Measurements from ENCODE around the gene SLC43A1.

Gene SLC43A1

GRCh38 chr11:57515332-57516060 lies at the start of gene SLC43A1:
Gene SLC43A1, minus strand, starts transcription at chr11:57515702. Its CDS starts 1,591 bp downstream, at chr11:57514111.
- in situ Hi-C loops (cut with MboI; ENCODE audit: low sequenced_read_pairs), result no loop called here
- Histone ChIP-seq H3K36me3 (replicated peaks) (peaks cover 7% of the 10 kb centered on the region), H3K4me1 (peaks cover 10% of the 10 kb centered on the region), H3K9me3 (no peaks in the 10 kb centered on the region), H3K4me3 (peak within 1 kb of the TSS; percentile 83), H3K27me3 (ENCODE audit: low read depth) (no peaks in the 10 kb centered on the region)
- DNase-seq (ENCODE audit: low spot score in 2 of 2), result peak; percentile 72 to 81

- no peak for DNase-seq (ENCODE audit: low spot score in 2 of 2)
- Histone ChIP-seq H3K27me3 (ENCODE audit: low read depth) (no peaks in the 10 kb centered on the region), H3K4me1 (no peaks in the 10 kb centered on the region; the same call in 1 of the 2 replicates), H3K36me3 (replicated peaks) (0 out of 2 replicates have a peak, but pooled peaks cover 4% of the 10 kb centered on the region), H3K4me3 (no peak overlapping the region), H3K9me3 (no peaks in the 10 kb centered on the region)
- in situ Hi-C loops (cut with MboI; ENCODE audit: low sequenced_read_pairs), result no loop called here
These were observed 47.1 kb upstream of the SLC43A1 start for GRCh38 chr11:57562596-57562995.

- in situ Hi-C loops (cut with MboI; ENCODE audit: low sequenced_read_pairs), result no loop called here
- Histone ChIP-seq H3K4me1 (no peaks in the 10 kb centered on the region), H3K4me3 (no peak overlapping the region), H3K27me3 (ENCODE audit: low read depth) (no peaks in the 10 kb centered on the region), H3K36me3 (replicated peaks) (0 out of 2 replicates have a peak, but pooled peaks cover 4% of the 10 kb centered on the region), H3K9me3 (no peaks in the 10 kb centered on the region)
- DNase-seq (ENCODE audit: low spot score in 2 of 2), result no peak
These were observed 44.6 kb upstream of the SLC43A1 start for GRCh38 chr11:57560146-57560545.

GRCh38 chr11:57556041-57556440 lies 40.5 kb upstream of the SLC43A1 start:
- H3K27me3 ChIP-seq (ENCODE audit: low read depth), result no peaks in the 10 kb centered on the region
- H3K4me1 ChIP-seq, result no peaks in the 10 kb centered on the region
- 0 out of 2 replicates have a peak, but pooled peaks cover 4% of the 10 kb centered on the region for H3K36me3 ChIP-seq (replicated peaks)
- DNase-seq (ENCODE audit: low spot score in 2 of 2), result no peak
- H3K4me3 ChIP-seq, result no peak overlapping the region
- in situ Hi-C loops (cut with MboI; ENCODE audit: low sequenced_read_pairs), result no loop called here
- no peaks in the 10 kb centered on the region for H3K9me3 ChIP-seq

- no peaks in the 10 kb centered on the region for H3K27me3 ChIP-seq (ENCODE audit: low read depth)
- no peaks in the 10 kb centered on the region for H3K9me3 ChIP-seq
- no peak for DNase-seq (ENCODE audit: low spot score in 2 of 2)
- 0 out of 2 replicates have a peak, but pooled peaks cover 4% of the 10 kb centered on the region for H3K36me3 ChIP-seq (replicated peaks)
- H3K4me1 ChIP-seq, result no peaks in the 10 kb centered on the region
- in situ Hi-C loops (cut with MboI; ENCODE audit: low sequenced_read_pairs), result no loop called here
- H3K4me3 ChIP-seq, result no peak overlapping the region
These were observed 39.9 kb upstream of the SLC43A1 start for GRCh38 chr11:57555393-57555792.

GRCh38 chr11:57552479-57552878 lies 37.0 kb upstream of the SLC43A1 start:
- in situ Hi-C loops (cut with MboI; ENCODE audit: low sequenced_read_pairs), result no loop called here
- DNase-seq (ENCODE audit: low spot score in 2 of 2), result no peak
- Histone ChIP-seq H3K27me3 (ENCODE audit: low read depth) (no peaks in the 10 kb centered on the region), H3K4me1 (no peaks in the 10 kb centered on the region), H3K9me3 (no peaks in the 10 kb centered on the region), H3K4me3 (no peak overlapping the region), H3K36me3 (replicated peaks) (no peaks in the 10 kb centered on the region)

GRCh38 chr11:57551941-57552340 lies 36.4 kb upstream of the SLC43A1 start:
- Histone ChIP-seq H3K4me3 (no peak overlapping the region), H3K9me3 (no peaks in the 10 kb centered on the region), H3K27me3 (ENCODE audit: low read depth) (no peaks in the 10 kb centered on the region), H3K36me3 (replicated peaks) (no peaks in the 10 kb centered on the region), H3K4me1 (no peaks in the 10 kb centered on the region)
- in situ Hi-C loops (cut with MboI; ENCODE audit: low sequenced_read_pairs), result no loop called here
- DNase-seq (ENCODE audit: low spot score in 2 of 2), result no peak

GRCh38 chr11:57549983-57550382 lies 34.5 kb upstream of the SLC43A1 start:
- no peak for DNase-seq (ENCODE audit: low spot score in 2 of 2)
- no peak overlapping the region for H3K4me3 ChIP-seq
- in situ Hi-C loops (cut with MboI; ENCODE audit: low sequenced_read_pairs), result no loop called here

GRCh38 chr11:57547854-57548377 lies 32.4 kb upstream of the SLC43A1 start:
- Histone ChIP-seq H3K36me3 (replicated peaks) (no peaks in the 10 kb centered on the region), H3K4me3 (no peak overlapping the region), H3K27me3 (ENCODE audit: low read depth) (no peaks in the 10 kb centered on the region), H3K9me3 (no peaks in the 10 kb centered on the region), H3K4me1 (no peaks in the 10 kb centered on the region)
- no peak for DNase-seq (ENCODE audit: low spot score in 2 of 2)
- in situ Hi-C loops (cut with MboI; ENCODE audit: low sequenced_read_pairs), result no loop called here

More at GRCh38 chr11:57549983-57550382, 34.5 kb upstream of the SLC43A1 start:
- H3K9me3 ChIP-seq, result no peaks in the 10 kb centered on the region
- H3K4me1 ChIP-seq, result no peaks in the 10 kb centered on the region
- H3K36me3 ChIP-seq (replicated peaks), result no peaks in the 10 kb centered on the region
- H3K27me3 ChIP-seq (ENCODE audit: low read depth), result no peaks in the 10 kb centered on the region

GRCh38 chr11:57546869-57547475 lies 31.5 kb upstream of the SLC43A1 start:
- Histone ChIP-seq H3K4me1 (no peaks in the 10 kb centered on the region), H3K27me3 (ENCODE audit: low read depth) (no peaks in the 10 kb centered on the region), H3K4me3 (no peak overlapping the region), H3K36me3 (replicated peaks) (no peaks in the 10 kb centered on the region), H3K9me3 (no peaks in the 10 kb centered on the region)
- in situ Hi-C loops (cut with MboI; ENCODE audit: low sequenced_read_pairs), result no loop called here
- peak in 1 of 2 experiments; percentile 22 for DNase-seq (ENCODE audit: low spot score in 2 of 2)

GRCh38 chr11:57546451-57546850 lies 30.9 kb upstream of the SLC43A1 start:
- in situ Hi-C loops (cut with MboI; ENCODE audit: low sequenced_read_pairs), result no loop called here
- Histone ChIP-seq H3K4me1 (no peaks in the 10 kb centered on the region), H3K36me3 (replicated peaks) (no peaks in the 10 kb centered on the region), H3K4me3 (no peak overlapping the region), H3K27me3 (ENCODE audit: low read depth) (no peaks in the 10 kb centered on the region), H3K9me3 (no peaks in the 10 kb centered on the region)
- DNase-seq (ENCODE audit: low spot score in 2 of 2), result no peak

- H3K27me3 ChIP-seq (ENCODE audit: low read depth), result no peaks in the 10 kb centered on the region
- in situ Hi-C loops (cut with MboI; ENCODE audit: low sequenced_read_pairs), result no loop called here
- DNase-seq (ENCODE audit: low spot score in 2 of 2), result no peak
- no peaks in the 10 kb centered on the region for H3K36me3 ChIP-seq (replicated peaks)
- H3K4me3 ChIP-seq, result no peak overlapping the region
- no peaks in the 10 kb centered on the region for H3K9me3 ChIP-seq
- H3K4me1 ChIP-seq, result no peaks in the 10 kb centered on the region
These were observed 30.4 kb upstream of the SLC43A1 start for GRCh38 chr11:57545883-57546282.

GRCh38 chr11:57544566-57544965 lies 29.1 kb upstream of the SLC43A1 start:
- no peak for DNase-seq (ENCODE audit: low spot score in 2 of 2)
- Histone ChIP-seq H3K9me3 (no peaks in the 10 kb centered on the region), H3K4me1 (no peaks in the 10 kb centered on the region), H3K27me3 (ENCODE audit: low read depth) (no peaks in the 10 kb centered on the region), H3K4me3 (no peak overlapping the region), H3K36me3 (replicated peaks) (no peaks in the 10 kb centered on the region)
- in situ Hi-C loops (cut with MboI; ENCODE audit: low sequenced_read_pairs), result no loop called here

- no peaks in the 10 kb centered on the region for H3K27me3 ChIP-seq (ENCODE audit: low read depth)
- no peak for DNase-seq (ENCODE audit: low spot score in 2 of 2)
- no peaks in the 10 kb centered on the region for H3K36me3 ChIP-seq (replicated peaks)
- in situ Hi-C loops (cut with MboI; ENCODE audit: low sequenced_read_pairs), result no loop called here
- H3K4me3 ChIP-seq, result no peak overlapping the region
- H3K4me1 ChIP-seq, result no peaks in the 10 kb centered on the region
- H3K9me3 ChIP-seq, result no peaks in the 10 kb centered on the region
These were observed 28.1 kb upstream of the SLC43A1 start for GRCh38 chr11:57543593-57543992.

Data from HAP-1 (cell line).